ENCODE data around the gene CATSPERD.

The CATSPERD gene

GRCh38 chr19:5795382-5795919 is 75.0 kb downstream of the CATSPERD start:
- TF ChIP-seq TAF1 (IDR thresholded peaks at IDR 0.05; ENCODE audit: borderline replicate concordance, low read depth, low read length) = no peak
- no peak for TF ChIP-seq POLR2A (IDR thresholded peaks at IDR 0.05; ENCODE audit: low read depth, low read length)
- no peak for TF ChIP-seq POLR2AphosphoS5 (IDR thresholded peaks at IDR 0.05; ENCODE audit: low read depth, low read length)
- no peak for DNase-seq (ENCODE audit: insufficient read length)
- FAIRE-seq = no peak

GRCh38 chr19:5798244-5798643 is 77.8 kb downstream of the CATSPERD start:
- DNase-seq (ENCODE audit: insufficient read length) = no peak
- no peak for TF ChIP-seq POLR2AphosphoS5 (IDR thresholded peaks at IDR 0.05; ENCODE audit: low read depth, low read length)
- no peak for TF ChIP-seq POLR2A (IDR thresholded peaks at IDR 0.05; ENCODE audit: low read depth, low read length)
- no peak for TF ChIP-seq TAF1 (IDR thresholded peaks at IDR 0.05; ENCODE audit: borderline replicate concordance, low read depth, low read length)
- no peak for FAIRE-seq

- TF ChIP-seq TAF1 (IDR thresholded peaks at IDR 0.05; ENCODE audit: borderline replicate concordance, low read depth, low read length) (no peak), POLR2AphosphoS5 (IDR thresholded peaks at IDR 0.05; ENCODE audit: low read depth, low read length) (no peak), POLR2A (IDR thresholded peaks at IDR 0.05; ENCODE audit: low read depth, low read length) (no peak)
- no peak for FAIRE-seq
- no peak for DNase-seq (ENCODE audit: insufficient read length)
Measured at GRCh38 chr19:5799247-5800241, 79.1 kb downstream of the CATSPERD start.

- no peak for TF ChIP-seq TAF1 (IDR thresholded peaks at IDR 0.05; ENCODE audit: borderline replicate concordance, low read depth, low read length)
- TF ChIP-seq POLR2AphosphoS5 (IDR thresholded peaks at IDR 0.05; ENCODE audit: low read depth, low read length) = no peak
- DNase-seq (ENCODE audit: insufficient read length) (no peak), FAIRE-seq (no peak)
Measured at GRCh38 chr19:5800361-5801270, 80.2 kb downstream of the CATSPERD start.

GRCh38 chr19:5801796-5802619 is 81.6 kb downstream of the CATSPERD start:
- no peak for FAIRE-seq
- DNase-seq (ENCODE audit: insufficient read length) = no peak
- TF ChIP-seq TAF1 (IDR thresholded peaks at IDR 0.05; ENCODE audit: borderline replicate concordance, low read depth, low read length) = no peak
- TF ChIP-seq POLR2A (IDR thresholded peaks at IDR 0.05; ENCODE audit: low read depth, low read length) = no peak
- no peak for TF ChIP-seq POLR2AphosphoS5 (IDR thresholded peaks at IDR 0.05; ENCODE audit: low read depth, low read length)

- TF ChIP-seq POLR2AphosphoS5 (IDR thresholded peaks at IDR 0.05; ENCODE audit: low read depth, low read length) (no peak), TAF1 (IDR thresholded peaks at IDR 0.05; ENCODE audit: borderline replicate concordance, low read depth, low read length) (no peak), POLR2A (IDR thresholded peaks at IDR 0.05; ENCODE audit: low read depth, low read length) (no peak)
- FAIRE-seq = no peak
- no peak for DNase-seq (ENCODE audit: insufficient read length)
Measured at GRCh38 chr19:5803441-5803751, 83.0 kb downstream of the CATSPERD start.

- peak; percentile 90 for FAIRE-seq
Measured at GRCh38 chr19:5803752-5804515, 83.5 kb downstream of the CATSPERD start.

GRCh38 chr19:5804516-5805461 is 84.4 kb downstream of the CATSPERD start, which contains the start of gene NRTN:
Gene NRTN, plus strand, starts transcription at chr19:5805067. Its CDS starts 19,099 bp downstream, at chr19:5824166.
- no peak for TF ChIP-seq TAF1 (IDR thresholded peaks at IDR 0.05; ENCODE audit: borderline replicate concordance, low read depth, low read length)
- FAIRE-seq = no peak

More at GRCh38 chr19:5803752-5804515, 83.5 kb downstream of the CATSPERD start:
- peak; percentile 98 for DNase-seq (ENCODE audit: insufficient read length)
- TF ChIP-seq POLR2A (IDR thresholded peaks at IDR 0.05; ENCODE audit: low read depth, low read length) (no peak), TAF1 (IDR thresholded peaks at IDR 0.05; ENCODE audit: borderline replicate concordance, low read depth, low read length) (no peak), POLR2AphosphoS5 (IDR thresholded peaks at IDR 0.05; ENCODE audit: low read depth, low read length) (no peak)

GRCh38 chr19:5805462-5806132 is 85.2 kb downstream of the CATSPERD start:
- TF ChIP-seq POLR2AphosphoS5 (IDR thresholded peaks at IDR 0.05; ENCODE audit: low read depth, low read length) = no peak
- TF ChIP-seq POLR2A (IDR thresholded peaks at IDR 0.05; ENCODE audit: low read depth, low read length) = no peak
- TF ChIP-seq TAF1 (IDR thresholded peaks at IDR 0.05; ENCODE audit: borderline replicate concordance, low read depth, low read length) = no peak

More at GRCh38 chr19:5804516-5805461, 84.4 kb downstream of the CATSPERD start, which contains the start of gene NRTN:
- DNase-seq (ENCODE audit: insufficient read length) = peak; percentile 70

More at GRCh38 chr19:5805462-5806132, 85.2 kb downstream of the CATSPERD start:
- FAIRE-seq (no peak), DNase-seq (ENCODE audit: insufficient read length) (peak; percentile 53)

Data from GM12892 (cell line).